NCI-H69 (cell line): ENCODE results near the gene IL12RB1.
"Not testable (repeated sequence)": the region's sequence is repeated elsewhere in the genome, so short reads cannot be mapped to it uniquely, and the experiment has no call there.

Experiments used
- DNase-seq: peaks from one replicate; lab custom pipeline; 2025; lab: John Stamatoyannopoulos, UW

The IL12RB1 gene

GRCh38 chr19:18046059-18046718, 40.5 kb downstream of the IL12RB1 start:
- DNase-seq = peak; percentile 65

- peak; percentile 64 for DNase-seq
These were observed 41.3 kb downstream of the IL12RB1 start for GRCh38 chr19:18045307-18046050.

- DNase-seq = peak; percentile 97
These were observed 41.9 kb downstream of the IL12RB1 start for GRCh38 chr19:18044825-18045304.

- no peak for DNase-seq
These were observed 43.1 kb downstream of the IL12RB1 start for GRCh38 chr19:18043676-18044075.

DNA sequence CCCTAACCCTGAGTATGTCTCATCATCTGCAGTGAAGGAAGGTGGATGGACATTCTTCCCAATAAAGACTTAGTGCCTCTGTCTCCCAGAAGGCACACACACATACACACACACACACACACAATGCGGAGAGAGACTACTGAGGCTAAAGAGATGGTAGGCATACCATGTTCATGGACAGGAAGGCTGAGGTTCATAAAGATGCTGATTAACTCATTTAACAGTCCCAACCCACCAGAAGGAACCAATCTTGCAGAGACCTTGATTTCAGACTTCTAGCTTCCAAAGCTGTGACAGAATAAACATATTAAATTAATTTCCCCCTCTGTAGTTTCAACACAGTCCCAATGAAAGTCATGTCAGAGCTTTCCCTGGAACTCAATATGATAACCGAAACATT, 45.7 kb downstream of the IL12RB1 start:
- DNase-seq = no peak

- not testable (repeated sequence) for DNase-seq
These were observed 54.6 kb downstream of the IL12RB1 start for GRCh38 chr19:18032102-18032501.

DNA sequence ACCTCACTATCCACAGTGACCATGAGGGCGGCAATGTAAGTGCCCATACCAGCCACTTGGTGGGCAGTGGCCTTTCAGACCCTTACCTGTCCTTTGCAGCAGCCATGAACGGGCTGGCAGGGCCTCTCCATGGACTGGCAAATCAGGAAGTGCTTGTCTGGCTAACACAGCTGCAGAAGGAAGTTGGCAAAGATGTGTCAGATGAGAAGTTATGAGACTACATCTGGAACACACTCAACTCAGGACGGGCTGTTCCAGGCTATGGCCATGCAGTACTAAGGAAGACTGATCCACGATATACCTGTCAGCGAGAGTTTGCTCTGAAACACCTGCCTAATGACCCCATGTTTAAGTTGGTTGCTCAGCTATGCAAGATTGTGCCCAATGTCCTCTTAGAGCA, 55.3 kb downstream of the IL12RB1 start:
- not testable (repeated sequence) for DNase-seq

GRCh38 chr19:18029617-18030338, 57.0 kb downstream of the IL12RB1 start:
- peak; percentile 98 for DNase-seq

DNA sequence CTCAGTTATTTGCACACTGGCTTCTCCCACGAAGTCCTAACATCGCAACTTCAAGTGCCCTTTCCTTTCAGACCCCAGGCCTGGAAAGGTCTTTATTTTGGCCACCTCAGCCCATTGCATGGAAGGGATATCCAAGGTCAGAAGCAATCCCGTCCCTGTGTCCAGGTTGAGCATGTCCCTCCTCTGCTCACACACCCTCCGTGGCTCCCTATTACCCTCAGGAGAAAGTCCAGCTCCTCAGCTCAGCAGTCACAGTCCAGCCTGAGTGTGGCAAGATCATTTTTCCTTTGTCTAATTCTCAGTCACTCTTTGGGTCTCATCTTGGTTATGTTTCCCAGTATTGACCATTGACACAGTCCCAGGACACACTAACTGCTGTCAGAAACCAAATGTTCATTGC, 59.6 kb downstream of the IL12RB1 start:
- no peak for DNase-seq

GRCh38 chr19:18023622-18024251, 63.0 kb downstream of the IL12RB1 start:
- DNase-seq = peak; percentile 87

GRCh38 chr19:18021121-18021755, 65.5 kb downstream of the IL12RB1 start:
- peak; percentile 40 for DNase-seq

DNA sequence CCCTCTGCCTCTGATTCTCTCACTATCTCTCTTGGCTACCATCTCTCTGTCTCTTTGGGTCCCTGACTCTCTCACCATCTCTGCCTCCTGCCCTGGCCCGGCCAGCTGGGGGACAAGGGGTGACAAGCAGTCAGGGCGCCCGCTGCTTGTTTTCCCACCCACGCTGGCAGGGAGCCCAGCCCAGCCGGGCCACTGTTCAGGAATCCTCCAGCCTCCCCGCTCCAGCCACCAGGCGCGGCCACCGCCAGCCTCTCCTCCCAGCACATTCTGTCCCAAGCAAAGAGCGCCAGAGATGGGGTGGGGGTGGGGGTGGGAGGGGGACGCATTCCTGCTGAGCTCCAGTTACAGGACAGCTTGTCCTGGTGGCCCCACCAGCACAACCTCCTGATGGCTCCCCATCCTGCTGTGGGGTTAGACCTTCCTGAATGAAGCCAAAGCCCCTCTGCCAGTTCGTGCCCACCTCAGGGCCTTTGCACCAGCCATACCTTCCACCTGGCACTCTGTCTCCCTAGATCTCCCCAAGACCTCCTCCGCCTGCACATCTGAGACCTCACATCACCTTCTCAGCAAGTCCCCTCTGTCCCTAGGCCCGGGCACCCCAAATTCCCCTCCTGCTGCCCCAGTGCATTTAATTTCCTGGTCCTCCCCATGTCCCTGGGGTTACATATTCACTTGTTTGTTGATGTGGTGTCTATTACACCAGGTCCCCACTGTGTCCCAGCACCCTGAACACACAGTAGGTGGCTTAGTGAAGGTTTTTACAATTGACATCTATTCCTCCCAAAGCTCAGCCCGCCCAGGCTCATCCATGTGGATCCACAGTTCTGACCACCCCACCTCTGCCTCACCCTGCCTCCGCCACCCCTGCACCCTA, 66.3 kb downstream of the IL12RB1 start:
- peak; percentile 25 for DNase-seq

GRCh38 chr19:18017275-18018083, 69.3 kb downstream of the IL12RB1 start:
- no peak for DNase-seq

- no peak for DNase-seq
These were observed 70.4 kb downstream of the IL12RB1 start for GRCh38 chr19:18016209-18016910.

DNA sequence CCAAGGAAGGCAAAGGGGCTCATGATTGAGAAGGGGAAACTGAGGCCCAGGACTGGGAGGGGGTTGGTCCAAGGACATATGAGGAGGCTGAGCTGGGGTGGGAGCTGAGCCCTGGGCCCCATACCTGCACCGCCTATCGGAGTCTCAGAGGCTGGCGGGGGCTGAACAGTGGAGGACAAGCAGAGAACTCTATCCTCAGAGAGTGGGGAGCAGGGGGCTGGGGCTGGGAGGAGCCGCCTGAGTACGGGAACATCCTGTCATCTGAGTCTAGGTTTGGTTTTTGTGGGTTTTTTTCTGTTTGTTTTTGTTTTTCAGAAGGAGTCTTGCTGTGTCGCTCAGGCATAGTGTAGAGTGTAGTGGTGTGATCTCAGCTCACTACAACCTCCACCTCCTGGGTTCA, 72.5 kb downstream of the IL12RB1 start:
- DNase-seq = no peak

- no peak for DNase-seq
These were observed 73.3 kb downstream of the IL12RB1 start for GRCh38 chr19:18013210-18014111.

- no peak for DNase-seq
These were observed 76.6 kb downstream of the IL12RB1 start for GRCh38 chr19:18010149-18010548.

DNA sequence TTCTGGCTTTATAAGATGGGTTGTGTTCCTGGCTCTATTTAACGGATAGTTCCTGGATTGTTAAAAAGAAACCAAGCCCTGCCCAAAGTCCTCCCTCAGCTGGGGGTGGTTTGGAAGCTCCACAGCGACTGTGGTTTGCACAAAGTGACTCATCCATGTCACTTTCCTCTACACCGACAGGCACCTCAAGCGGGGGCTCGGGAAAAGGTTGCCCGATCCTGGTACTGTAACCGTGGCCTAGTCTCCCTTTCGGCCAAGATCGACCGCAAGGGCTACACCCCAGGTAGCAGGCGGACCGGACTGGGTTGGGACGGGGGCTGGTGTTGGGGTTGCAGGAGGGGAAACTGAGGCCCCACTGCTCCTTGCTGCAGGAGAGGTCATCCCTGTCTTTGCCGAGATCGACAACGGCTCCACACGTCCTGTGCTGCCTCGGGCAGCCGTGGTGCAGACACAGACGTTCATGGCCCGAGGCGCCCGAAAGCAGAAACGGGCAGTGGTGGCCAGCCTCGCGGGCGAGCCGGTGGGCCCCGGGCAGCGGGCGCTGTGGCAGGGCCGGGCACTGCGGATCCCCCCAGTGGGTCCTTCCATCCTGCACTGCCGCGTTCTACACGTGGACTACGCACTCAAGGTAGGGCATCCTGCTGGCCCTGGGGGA, 77.2 kb downstream of the IL12RB1 start:
- DNase-seq = no peak
